ENCODE measurements around the gene ANKH. TPM values are rescaled to one million over a fixed set of nuclear protein-coding genes. Genes with fewer than 3 reads are reported as not detected.

The ANKH gene
- total RNA-seq, 1 donor from 2014 or later, result 0.19 TPM

DNA sequence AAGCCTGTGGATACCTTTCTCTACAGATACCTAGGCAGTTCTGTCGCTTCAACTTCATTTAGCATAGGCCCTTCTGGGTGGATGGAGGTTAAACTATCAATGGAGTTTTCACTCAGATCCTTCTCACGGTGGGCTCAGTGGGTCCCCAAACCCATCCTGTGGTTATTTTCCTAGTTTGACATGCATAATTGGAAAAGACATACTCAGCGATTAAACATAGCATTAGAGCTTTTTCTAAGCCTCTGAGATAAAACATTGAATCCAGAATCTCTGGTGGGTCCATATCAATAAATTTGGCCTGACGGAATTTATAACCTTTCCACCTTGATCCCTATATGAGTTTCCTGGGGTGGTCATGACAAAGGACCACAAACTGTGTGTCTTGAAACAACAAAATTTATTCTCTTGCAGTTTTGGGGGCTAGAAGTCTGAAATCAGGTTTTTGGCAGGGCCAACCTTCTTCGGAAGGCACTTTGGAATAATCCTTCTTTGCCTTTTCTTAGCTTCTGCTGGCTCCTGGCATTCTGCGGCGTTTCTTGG, 208.8 kb downstream of the ANKH start:
- no peak overlapping the region for H3K27ac Mint-ChIP-seq
- Histone ChIP-seq H2AFZ (replicated peaks) (no peak overlapping the region), H3K9me3 (ENCODE audit: low read depth) (no peaks in the 10 kb centered on the region), H3K36me3 (no peaks in the 10 kb centered on the region), H3K4me1 (peaks cover 14% of the 10 kb centered on the region), H3K4me2 (peak overlapping the region; percentile 89), H3K27ac (no peak overlapping the region), H3F3A (ENCODE audit: low read depth) (peaks cover 8% of the 10 kb centered on the region), H3K79me2 (ENCODE audit: low read depth) (peaks cover 38% of the 10 kb centered on the region), H3K9ac (no peak overlapping the region), H4K20me1 (ENCODE audit: low read depth) (peaks cover 24% of the 10 kb centered on the region), H3K27me3 (peaks cover 16% of the 10 kb centered on the region), H3K4me3 (no peak overlapping the region)
- TF ChIP-seq CTCF (IDR thresholded peaks at IDR 0.05) (no peak), EZH2 (IDR thresholded peaks at IDR 0.05) (no peak), EZH2phosphoT487 (IDR thresholded peaks at IDR 0.05) (no peak)
- peaks cover 4% of the 10 kb centered on the region for H3K27me3 Mint-ChIP-seq (ENCODE audit: insufficient read depth, low read depth)
- peaks cover 31% of the 10 kb centered on the region for H3K4me1 Mint-ChIP-seq
- no peak for DNase-seq (ENCODE audit: low spot score)
- peak overlapping the region; percentile 90 for H3K4me3 Mint-ChIP-seq
- H3K36me3 Mint-ChIP-seq, result peaks cover 10% of the 10 kb centered on the region
- H3K9me3 Mint-ChIP-seq, result no peaks in the 10 kb centered on the region

GRCh38 chr5:14660833-14661232, 210.7 kb downstream of the ANKH start:
- no peak overlapping the region for H3K27ac Mint-ChIP-seq
- no peaks in the 10 kb centered on the region for H3K9me3 Mint-ChIP-seq
- DNase-seq (ENCODE audit: low spot score), result no peak
- TF ChIP-seq EZH2phosphoT487 (IDR thresholded peaks at IDR 0.05) (no peak), CTCF (IDR thresholded peaks at IDR 0.05) (no peak), EZH2 (IDR thresholded peaks at IDR 0.05) (no peak)
- H3K4me3 Mint-ChIP-seq, result no peak overlapping the region
- no peak overlapping the region for H3K4me2 ChIP-seq
- no peak overlapping the region for H3K27ac ChIP-seq
- H3K9me3 ChIP-seq (ENCODE audit: low read depth), result no peaks in the 10 kb centered on the region
- peaks cover 16% of the 10 kb centered on the region for H3K4me1 Mint-ChIP-seq
- H3K4me3 ChIP-seq, result no peak overlapping the region
- peaks cover 10% of the 10 kb centered on the region for H3K36me3 Mint-ChIP-seq
- peaks cover 8% of the 10 kb centered on the region for H3F3A ChIP-seq (ENCODE audit: low read depth)
- H3K4me1 ChIP-seq, result peaks cover 10% of the 10 kb centered on the region
- H3K36me3 ChIP-seq, result no peaks in the 10 kb centered on the region
- H4K20me1 ChIP-seq (ENCODE audit: low read depth), result peaks cover 7% of the 10 kb centered on the region
- no peak overlapping the region for H3K9ac ChIP-seq
- peaks cover 6% of the 10 kb centered on the region for H3K27me3 Mint-ChIP-seq (ENCODE audit: insufficient read depth, low read depth)
- H3K79me2 ChIP-seq (ENCODE audit: low read depth), result peaks cover 19% of the 10 kb centered on the region
- peaks cover 13% of the 10 kb centered on the region for H3K27me3 ChIP-seq
- H2AFZ ChIP-seq (replicated peaks), result no peak overlapping the region

- Histone ChIP-seq H3K9me3 (ENCODE audit: low read depth) (no peaks in the 10 kb centered on the region), H2AFZ (replicated peaks) (no peak overlapping the region)
Observed at GRCh38 chr5:14659821-14660607, 211.6 kb downstream of the ANKH start.

More at GRCh38 chr5:14659821-14660607, 211.6 kb downstream of the ANKH start:
- H3F3A ChIP-seq (ENCODE audit: low read depth), result peaks cover 8% of the 10 kb centered on the region
- H3K4me2 ChIP-seq, result no peak overlapping the region
- no peak overlapping the region for H3K4me3 ChIP-seq
- H3K4me1 Mint-ChIP-seq, result peaks cover 9% of the 10 kb centered on the region
- TF ChIP-seq EZH2phosphoT487 (IDR thresholded peaks at IDR 0.05) (no peak), CTCF (IDR thresholded peaks at IDR 0.05) (no peak), EZH2 (IDR thresholded peaks at IDR 0.05) (no peak)
- H3K36me3 Mint-ChIP-seq, result peaks cover 10% of the 10 kb centered on the region
- no peak overlapping the region for H3K4me3 Mint-ChIP-seq
- peaks cover 5% of the 10 kb centered on the region for H3K4me1 ChIP-seq
- DNase-seq (ENCODE audit: low spot score), result no peak
- H3K36me3 ChIP-seq, result no peaks in the 10 kb centered on the region
- no peak overlapping the region for H3K27ac ChIP-seq
- peaks cover 7% of the 10 kb centered on the region for H3K27me3 ChIP-seq
- peaks cover 10% of the 10 kb centered on the region for H3K79me2 ChIP-seq (ENCODE audit: low read depth)
- peaks cover 6% of the 10 kb centered on the region for H3K27me3 Mint-ChIP-seq (ENCODE audit: insufficient read depth, low read depth)
- no peak overlapping the region for H3K27ac Mint-ChIP-seq
- H3K9ac ChIP-seq, result no peak overlapping the region
- no peaks in the 10 kb centered on the region for H3K9me3 Mint-ChIP-seq
- H4K20me1 ChIP-seq (ENCODE audit: low read depth), result no peaks in the 10 kb centered on the region

Measured in neural progenitor cell (in vitro differentiated cells).